ENCODE measurements around the gene UBE4B. TPM values are rescaled to one million over a fixed set of nuclear protein-coding genes. Genes with fewer than 3 reads are reported as not detected.
"Not testable (repeated sequence)": the region's sequence is repeated elsewhere in the genome, so short reads cannot be mapped to it uniquely, and the experiment has no call there.

UBE4B gene
- total RNA-seq, 1 donor from 2014 or later: 47.1 TPM

- Histone ChIP-seq H3K27me3 (ENCODE audit: control insufficient read depth, insufficient read depth, low read length) (peaks cover 13% of the 10 kb centered on the region), H3K36me3 (ENCODE audit: control insufficient read depth, insufficient read depth, low read length) (no peaks in the 10 kb centered on the region), H3K4me3 (ENCODE audit: low read depth, low read length) (no peak overlapping the region)
- no peak for DNase-seq (ENCODE audit: low read depth)
- no peak for TF ChIP-seq CTCF (IDR thresholded peaks at IDR 0.05; ENCODE audit: insufficient read depth, low read length, poor library complexity, severe bottlenecking)
Measured at GRCh38 chr1:9993561-9994075, 39.1 kb upstream of the UBE4B start.

- no peak for DNase-seq (ENCODE audit: low read depth)
- TF ChIP-seq CTCF (IDR thresholded peaks at IDR 0.05; ENCODE audit: insufficient read depth, low read length, poor library complexity, severe bottlenecking): no peak
- H3K27me3 ChIP-seq (ENCODE audit: control insufficient read depth, insufficient read depth, low read length): peaks cover 13% of the 10 kb centered on the region
- H3K36me3 ChIP-seq (ENCODE audit: control insufficient read depth, insufficient read depth, low read length): no peaks in the 10 kb centered on the region
- H3K4me3 ChIP-seq (ENCODE audit: low read depth, low read length): peak within 1 kb of the TSS; percentile 30
Measured at GRCh38 chr1:9996624-9997582, 35.9 kb upstream of the UBE4B start, which contains the start of gene RBP7. TSS of gene RBP7 (plus strand) at chr1:9997228. CDS start at chr1:9997259, 31 bp downstream.

- H3K4me3 ChIP-seq (ENCODE audit: low read depth, low read length): no peak overlapping the region
- DNase-seq (ENCODE audit: low read depth): no peak
- TF ChIP-seq CTCF (IDR thresholded peaks at IDR 0.05; ENCODE audit: insufficient read depth, low read length, poor library complexity, severe bottlenecking): no peak
- no peaks in the 10 kb centered on the region for H3K36me3 ChIP-seq (ENCODE audit: control insufficient read depth, insufficient read depth, low read length)
- H3K27me3 ChIP-seq (ENCODE audit: control insufficient read depth, insufficient read depth, low read length): peaks cover 13% of the 10 kb centered on the region
Measured at GRCh38 chr1:10001016-10001665, 31.6 kb upstream of the UBE4B start.

GRCh38 chr1:10005248-10005647, 27.5 kb upstream of the UBE4B start:
- not testable (repeated sequence) for H3K4me3 ChIP-seq (ENCODE audit: low read depth, low read length); H3K36me3 ChIP-seq (ENCODE audit: control insufficient read depth, insufficient read depth, low read length); DNase-seq (ENCODE audit: low read depth); H3K27me3 ChIP-seq (ENCODE audit: control insufficient read depth, insufficient read depth, low read length)

- Histone ChIP-seq H3K36me3 (ENCODE audit: control insufficient read depth, insufficient read depth, low read length) (no peaks in the 10 kb centered on the region), H3K4me3 (ENCODE audit: low read depth, low read length) (no peak overlapping the region), H3K27me3 (ENCODE audit: control insufficient read depth, insufficient read depth, low read length) (no peaks in the 10 kb centered on the region)
- no peak for DNase-seq (ENCODE audit: low read depth)
- no peak for TF ChIP-seq CTCF (IDR thresholded peaks at IDR 0.05; ENCODE audit: insufficient read depth, low read length, poor library complexity, severe bottlenecking)
Measured at GRCh38 chr1:10007169-10007568, 25.6 kb upstream of the UBE4B start.

- TF ChIP-seq CTCF (IDR thresholded peaks at IDR 0.05; ENCODE audit: insufficient read depth, low read length, poor library complexity, severe bottlenecking): no peak
- no peak overlapping the region for H3K4me3 ChIP-seq (ENCODE audit: low read depth, low read length)
- no peaks in the 10 kb centered on the region for H3K36me3 ChIP-seq (ENCODE audit: control insufficient read depth, insufficient read depth, low read length)
- DNase-seq (ENCODE audit: low read depth): no peak
- no peaks in the 10 kb centered on the region for H3K27me3 ChIP-seq (ENCODE audit: control insufficient read depth, insufficient read depth, low read length)
Measured at GRCh38 chr1:10014016-10014415, 18.7 kb upstream of the UBE4B start.
